OCI-LY7 (cell line): Measurements from ENCODE around the gene AKR7A2. TPM values are rescaled to one million over a fixed set of nuclear protein-coding genes. Genes with fewer than 3 reads are reported as not detected.

ENCODE experiments used
- BruUV-seq: library from RNA; stranded (reverse); fragments of 400-500 nt; replicated peaks from 2 replicates; lab custom pipeline; 2021; lab: Mats Ljungman, UMichigan
- CTCF ChIA-PET: fragments of 300-600 bp; sonication (Branson Sonifier 250); formaldehyde crosslinking; loops from one replicate; lab custom pipeline; 2022; ENCODE audit warnings: antibody characterized with exemption; ENCODE audit not compliant: unreplicated experiment; lab: Charles Lee
- POLR2A ChIA-PET: fragments of 300-600 bp; sonication (Branson Sonifier 250); formaldehyde crosslinking; loops from one replicate; lab custom pipeline; 2022; ENCODE audit warnings: antibody characterized with exemption; lab: Charles Lee
- DNase-seq: peaks from one replicate; pipeline ENCODE4 v3.0.0-alpha.2; 2015; ENCODE audit warnings: low spot score
- H2AFZ ChIP-seq: fragments of 200-600 bp; sonication (generic), shearing (Covaris generic); 2 replicates; pipeline ENCODE4 v1.6.1; 2014; ENCODE audit warnings: mild to moderate bottlenecking, antibody characterized with exemption, low read length, moderate library complexity
- H3K27ac ChIP-seq: fragments of 200-600 bp; sonication (generic); 2 replicates; pipeline ENCODE4 v1.5.1; 2014; ENCODE audit warnings: mixed run types, low read depth, mild to moderate bottlenecking, moderate library complexity, low read length, inconsistent platforms; ENCODE audit not compliant: poor library complexity, severe bottlenecking
- H3K36me3 ChIP-seq: fragments of 200-600 bp; sonication (generic); 2 replicates; pipeline ENCODE4 v1.6.1; 2014; ENCODE audit warnings: mild to moderate bottlenecking, antibody characterized with exemption, low read length, moderate library complexity, mixed read lengths; ENCODE audit not compliant: insufficient read depth
- H3K4me1 ChIP-seq: fragments of 200-600 bp; sonication (generic); 2 replicates; pipeline ENCODE4 v1.5.1; 2014; ENCODE audit warnings: mild to moderate bottlenecking, low read length; ENCODE audit not compliant: insufficient read depth, poor library complexity, severe bottlenecking
- H3K4me2 ChIP-seq: fragments of 200-600 bp; sonication (generic); 2 replicates; pipeline ENCODE4 v1.6.1; 2014; ENCODE audit warnings: mild to moderate bottlenecking, low read length
- H3K4me3 ChIP-seq: fragments of 200-600 bp; sonication (generic); 2 replicates; pipeline ENCODE4 v1.5.1; 2014; ENCODE audit warnings: mild to moderate bottlenecking, low read depth, low read length; ENCODE audit not compliant: poor library complexity, severe bottlenecking
- H3K79me2 ChIP-seq: fragments of 200-600 bp; sonication (generic); 2 replicates; pipeline ENCODE4 v1.6.1; 2016; ENCODE audit warnings: low read depth, mild to moderate bottlenecking, low read length, moderate library complexity, mixed read lengths; ENCODE audit not compliant: insufficient read depth
- H3K9me2 ChIP-seq: fragments of 200-600 bp; sonication (generic); 2 replicates; pipeline ENCODE4 v1.6.1; 2016; ENCODE audit warnings: mild to moderate bottlenecking, low read length, mixed read lengths; ENCODE audit not compliant: insufficient read depth
- H3K9me3 ChIP-seq: fragments of 200-600 bp; sonication (generic); 2 replicates; pipeline ENCODE4 v1.6.1; 2014; ENCODE audit warnings: mild to moderate bottlenecking, mixed run types, low read length, mixed read lengths
- H4K20me1 ChIP-seq: fragments of 200-600 bp; sonication (generic); 2 replicates; pipeline ENCODE4 v1.6.1; 2014; ENCODE audit warnings: mild to moderate bottlenecking, antibody characterized with exemption, low read length, moderate library complexity, mixed read lengths; ENCODE audit not compliant: insufficient read depth
- EZH2phosphoT487 ChIP-seq: fragments of 200-600 bp; sonication (generic); IDR thresholded peaks from 2 replicates; pipeline ENCODE4 v1.6.1; 2018; ENCODE audit warnings: low read depth, borderline replicate concordance, mild to moderate bottlenecking, mixed run types, antibody characterized with exemption, low read length, moderate library complexity, mixed read lengths
- intact Hi-C: fragments of 100-400 bp; cut with micrococcal nuclease; formaldehyde crosslinking; loops from one replicate; pipeline ENCODE4 v1.10.0; 2022; ENCODE audit not compliant: unreplicated experiment
- total RNA-seq, 2 experiments: library from RNA; depleted of rRNA in 1 of 2; stranded (reverse); fragments of >200 nt in 1 of 2; shearing (Covaris generic) in 1 of 2; gene quantifications; 2 replicates each; pipeline ENCODE4 v1.2.3, GENCODE V29; 2014 to 2022
- TF ChIP-seq, protein P1 (sequence below): fragments of 200-600 bp; sonication (generic); conservative IDR thresholded peaks from 2 replicates; pipeline ENCODE4 v1.5.1; 2014; ENCODE audit warnings: mild to moderate bottlenecking, antibody characterized with exemption, low read length, moderate library complexity, mixed read lengths

The AKR7A2 gene
- total RNA-seq, 2 experiments from 2014 or later, result 54.2 to 75.2 TPM

DNA sequence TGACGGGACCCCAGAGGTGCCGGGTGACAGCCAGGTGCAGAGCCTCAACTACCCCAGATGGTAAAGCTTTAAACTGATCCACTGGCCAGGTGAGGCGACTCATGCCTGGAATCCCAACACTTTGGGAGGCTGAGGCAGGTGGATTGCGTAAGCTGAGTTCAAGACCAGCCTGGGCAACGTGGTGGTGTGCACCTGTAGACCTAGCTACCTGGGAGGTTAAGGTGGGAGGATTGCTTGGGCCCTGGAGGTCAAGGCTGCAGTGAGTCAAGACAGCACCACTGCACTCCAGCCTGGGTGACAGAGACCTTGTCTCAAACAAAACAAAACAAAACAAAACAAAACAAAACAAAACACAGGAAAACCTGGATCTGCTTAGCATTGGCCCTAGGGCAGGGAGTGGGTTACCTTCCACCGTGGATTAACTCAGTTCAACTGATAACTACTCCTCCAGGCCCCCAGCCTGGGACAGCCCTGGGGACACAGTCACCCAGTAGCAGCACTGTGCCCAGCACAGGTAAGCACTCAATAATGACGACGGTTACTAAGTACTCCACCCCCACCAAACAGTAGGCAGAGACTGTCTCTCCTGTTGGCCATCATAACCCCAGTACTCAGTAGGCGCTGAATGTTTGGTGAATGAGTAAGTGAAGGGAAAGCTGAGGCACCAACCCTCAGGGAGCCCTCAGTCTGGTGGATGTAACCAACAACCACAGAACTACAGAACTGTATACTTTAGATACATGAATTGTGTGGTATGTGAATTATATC, 21.8 kb upstream of the AKR7A2 start:
- POLR2A ChIA-PET, result interaction anchor here (0.6 kb wide), 1 partner anchor 27 kb away, joined by 3 read pairs; no protein-coding TSS in a partner anchor

DNA sequence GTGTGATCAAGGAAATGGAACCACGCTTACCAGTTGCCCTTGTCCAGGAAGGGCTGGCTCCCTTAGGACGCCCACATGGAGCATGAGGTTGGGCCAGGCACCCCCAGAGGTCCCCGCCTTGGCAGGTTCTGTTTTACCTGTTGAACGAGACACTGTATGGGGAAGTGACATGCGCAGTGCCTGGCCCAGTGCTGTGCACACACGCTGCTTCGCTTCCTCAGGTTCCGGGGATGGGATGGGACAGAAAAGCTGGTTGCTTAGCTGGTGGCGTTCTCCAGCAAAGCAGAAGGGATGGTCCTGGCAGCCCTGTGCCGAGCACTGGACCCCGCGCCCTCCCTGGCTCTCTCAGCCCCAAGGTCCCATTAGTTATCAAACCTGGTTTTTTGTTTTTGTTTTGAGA, 20.9 kb upstream of the AKR7A2 start:
- no peaks in the 10 kb centered on the region for H3K4me1 ChIP-seq
- no peak for DNase-seq
- no peaks in the 10 kb centered on the region; the same call in 1 of the 2 replicates for H3K36me3 ChIP-seq
- POLR2A ChIA-PET, result no interaction called here
- TF ChIP-seq, protein P1, sequence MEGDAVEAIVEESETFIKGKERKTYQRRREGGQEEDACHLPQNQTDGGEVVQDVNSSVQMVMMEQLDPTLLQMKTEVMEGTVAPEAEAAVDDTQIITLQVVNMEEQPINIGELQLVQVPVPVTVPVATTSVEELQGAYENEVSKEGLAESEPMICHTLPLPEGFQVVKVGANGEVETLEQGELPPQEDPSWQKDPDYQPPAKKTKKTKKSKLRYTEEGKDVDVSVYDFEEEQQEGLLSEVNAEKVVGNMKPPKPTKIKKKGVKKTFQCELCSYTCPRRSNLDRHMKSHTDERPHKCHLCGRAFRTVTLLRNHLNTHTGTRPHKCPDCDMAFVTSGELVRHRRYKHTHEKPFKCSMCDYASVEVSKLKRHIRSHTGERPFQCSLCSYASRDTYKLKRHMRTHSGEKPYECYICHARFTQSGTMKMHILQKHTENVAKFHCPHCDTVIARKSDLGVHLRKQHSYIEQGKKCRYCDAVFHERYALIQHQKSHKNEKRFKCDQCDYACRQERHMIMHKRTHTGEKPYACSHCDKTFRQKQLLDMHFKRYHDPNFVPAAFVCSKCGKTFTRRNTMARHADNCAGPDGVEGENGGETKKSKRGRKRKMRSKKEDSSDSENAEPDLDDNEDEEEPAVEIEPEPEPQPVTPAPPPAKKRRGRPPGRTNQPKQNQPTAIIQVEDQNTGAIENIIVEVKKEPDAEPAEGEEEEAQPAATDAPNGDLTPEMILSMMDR, result no peak
- TF ChIP-seq EZH2phosphoT487, result no peak
- no TSS peak for BruUV-seq
- H3K79me2 ChIP-seq, result no peaks in the 10 kb centered on the region
- H3K9me2 ChIP-seq, result no peaks in the 10 kb centered on the region
- no peak overlapping the region for H3K4me2 ChIP-seq
- H3K4me3 ChIP-seq, result no peak overlapping the region
- H3K9me3 ChIP-seq, result no peaks in the 10 kb centered on the region
- no peak overlapping the region for H2AFZ ChIP-seq
- intact Hi-C loops, result no loop called here
- H3K27ac ChIP-seq, result no peak overlapping the region
- CTCF ChIA-PET, result no interaction called here
- H4K20me1 ChIP-seq, result no peaks in the 10 kb centered on the region

More for the DNA sequence above, 21.8 kb upstream of the AKR7A2 start:
- TF ChIP-seq, protein P1, result no peak
- no peak for TF ChIP-seq EZH2phosphoT487
- no peaks in the 10 kb centered on the region for H3K79me2 ChIP-seq
- H3K9me2 ChIP-seq, result no peaks in the 10 kb centered on the region
- no peak overlapping the region for H3K27ac ChIP-seq
- H3K4me1 ChIP-seq, result no peaks in the 10 kb centered on the region
- no peak overlapping the region for H2AFZ ChIP-seq
- BruUV-seq, result no TSS peak
- H4K20me1 ChIP-seq, result no peaks in the 10 kb centered on the region
- CTCF ChIA-PET, result no interaction called here
- H3K9me3 ChIP-seq, result no peaks in the 10 kb centered on the region
- no peak overlapping the region for H3K4me2 ChIP-seq
- DNase-seq, result no peak
- intact Hi-C loops, result no loop called here
- H3K36me3 ChIP-seq, result no peaks in the 10 kb centered on the region
- H3K4me3 ChIP-seq, result no peak overlapping the region

DNA sequence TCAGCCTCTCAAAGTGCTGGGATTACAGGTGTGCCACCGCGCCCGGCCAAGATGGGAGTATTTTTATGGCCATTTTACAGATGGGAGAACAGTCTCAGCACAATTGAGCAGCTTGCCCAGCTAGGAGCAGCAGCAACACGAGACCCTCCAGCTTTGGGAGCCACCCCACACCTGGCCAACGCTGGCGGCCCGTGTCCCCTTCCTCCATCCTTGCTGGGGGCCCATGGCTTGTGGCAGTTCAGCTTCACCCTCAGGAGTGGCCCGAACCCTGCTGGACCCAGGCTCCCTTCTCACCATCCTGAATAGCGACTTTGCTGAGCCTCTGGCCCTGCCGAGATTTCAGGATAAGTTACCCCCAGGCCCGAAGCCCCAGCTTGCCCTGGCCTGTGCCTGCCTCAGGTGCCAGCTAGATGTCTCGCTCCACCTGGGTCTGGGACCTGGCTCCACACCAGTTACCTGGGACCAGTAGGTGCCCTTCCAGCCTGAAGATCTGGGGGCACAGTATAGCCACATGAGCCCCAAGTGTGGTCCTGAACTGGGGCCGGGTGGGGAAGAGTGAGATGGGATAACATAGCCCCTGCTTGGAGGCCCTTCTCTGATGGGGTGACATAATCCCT, 19.4 kb upstream of the AKR7A2 start:
- no peak for DNase-seq
- no TSS peak for BruUV-seq
- Histone ChIP-seq H3K27ac (no peak overlapping the region), H3K4me2 (no peak overlapping the region), H3K9me3 (no peaks in the 10 kb centered on the region), H3K9me2 (no peaks in the 10 kb centered on the region), H2AFZ (no peak overlapping the region), H3K79me2 (no peaks in the 10 kb centered on the region), H3K4me1 (no peaks in the 10 kb centered on the region), H3K36me3 (no peaks in the 10 kb centered on the region; the same call in 1 of the 2 replicates), H4K20me1 (no peaks in the 10 kb centered on the region), H3K4me3 (no peak overlapping the region)
- TF ChIP-seq, protein P1, result no peak
- no peak for TF ChIP-seq EZH2phosphoT487
- intact Hi-C loops, result no loop called here
- ChIA-PET CTCF (no interaction called here), POLR2A (no interaction called here)
